NCI-H1694 (cell line): Measurements from ENCODE around the gene ANKRD50.

ENCODE experiments used
- DNase-seq: peaks from one replicate; lab custom pipeline; 2025; lab: John Stamatoyannopoulos, UW

ANKRD50 gene

DNA sequence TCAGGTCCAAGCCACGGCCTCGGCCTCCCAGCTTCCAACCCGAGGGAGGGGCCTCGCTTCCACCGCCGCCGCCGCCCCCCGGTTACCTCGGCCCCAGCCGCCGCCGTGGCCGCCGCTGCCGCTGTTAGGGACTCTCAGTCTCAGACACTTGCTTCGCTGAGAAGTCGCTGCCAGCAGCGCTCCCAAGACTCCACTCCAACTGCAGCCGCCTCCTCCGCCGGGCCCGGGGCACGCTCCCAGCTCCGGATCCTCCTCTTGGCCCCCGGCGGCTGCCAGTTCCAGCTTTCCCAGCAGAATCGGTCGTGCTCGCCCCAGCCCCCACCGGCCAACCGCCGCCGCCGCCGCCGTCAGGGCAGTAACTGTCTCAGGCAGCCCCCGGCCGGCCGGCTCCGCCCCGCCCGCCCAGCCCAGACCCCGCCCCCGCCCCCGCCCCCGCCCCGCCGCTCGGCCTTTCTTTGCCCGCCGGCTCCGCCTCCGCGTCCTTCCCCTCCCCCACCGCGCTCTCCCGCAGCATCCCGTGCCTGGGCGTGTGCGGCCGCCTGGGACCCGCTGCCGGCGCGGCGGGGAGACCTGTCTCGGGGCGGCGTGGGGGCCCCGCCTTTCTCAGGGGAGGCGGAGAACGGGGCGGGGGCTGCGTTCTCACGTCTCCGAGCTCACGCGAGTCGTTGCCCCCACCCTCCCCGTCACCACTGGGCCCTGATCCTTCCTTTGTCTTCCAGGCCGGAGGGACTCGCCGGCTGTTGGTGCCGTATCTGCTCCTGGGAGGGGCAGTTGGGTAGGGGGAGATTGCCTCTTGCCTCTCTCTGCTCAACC lies at the start of gene ANKRD50:
TSS of gene ANKRD50 (minus strand) at position 361 of the 813 bp plus-strand sequence. CDS start 2,221 bp downstream, outside the sequence.
- DNase-seq: peak; percentile 72

DNA sequence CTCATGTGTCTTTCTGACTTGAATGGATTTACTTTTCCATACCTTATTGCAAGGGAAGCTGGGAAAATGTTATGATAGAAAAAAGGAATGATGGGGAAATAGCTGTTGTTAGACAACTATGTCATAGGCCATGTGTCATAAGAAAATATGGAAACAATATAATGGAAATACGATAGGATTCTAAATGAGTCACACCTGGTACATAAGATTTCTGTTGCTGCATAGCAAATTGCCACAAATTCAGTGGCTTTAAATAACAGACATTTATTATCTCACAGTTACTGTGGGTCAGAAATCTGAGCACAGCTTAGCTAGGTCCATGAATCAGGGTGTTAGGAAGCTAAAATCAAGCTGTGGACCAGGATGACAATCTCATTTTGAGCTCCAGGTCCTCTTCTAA lies 44.6 kb upstream of the ANKRD50 start:
- no peak for DNase-seq

GRCh38 chr4:124754681-124755080 lies 42.1 kb upstream of the ANKRD50 start:
- no peak for DNase-seq

DNA sequence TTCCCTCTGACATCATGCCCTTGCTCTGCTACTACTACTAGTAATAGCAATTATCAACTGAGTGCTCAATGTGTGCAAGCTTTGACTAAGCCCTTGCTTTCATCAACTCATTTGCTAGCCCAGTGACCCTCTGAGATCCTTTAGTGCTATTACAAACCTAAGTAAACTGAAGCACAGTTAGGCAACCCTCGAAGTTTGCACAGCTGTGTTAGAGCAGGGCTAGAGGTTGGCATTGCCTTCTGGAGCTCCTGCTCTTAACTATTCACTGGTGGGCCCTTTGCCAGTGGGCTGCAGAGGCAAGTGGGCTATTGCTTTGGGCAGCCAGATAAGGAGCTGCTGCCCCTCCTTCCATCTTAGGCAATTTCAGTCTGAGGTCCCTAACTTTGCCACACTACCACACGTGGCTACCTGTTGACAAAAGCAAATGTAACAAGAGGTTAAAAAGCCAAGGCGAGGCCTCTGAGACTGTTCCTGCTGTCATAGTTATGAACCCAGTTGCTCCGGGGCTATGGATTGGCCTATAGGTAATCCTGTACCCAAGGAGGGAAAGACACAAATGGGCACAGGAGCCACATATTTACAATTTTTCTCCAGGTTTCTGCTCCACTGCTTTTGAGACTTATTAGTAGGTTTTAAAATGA lies 41.5 kb upstream of the ANKRD50 start:
- DNase-seq: no peak

DNA sequence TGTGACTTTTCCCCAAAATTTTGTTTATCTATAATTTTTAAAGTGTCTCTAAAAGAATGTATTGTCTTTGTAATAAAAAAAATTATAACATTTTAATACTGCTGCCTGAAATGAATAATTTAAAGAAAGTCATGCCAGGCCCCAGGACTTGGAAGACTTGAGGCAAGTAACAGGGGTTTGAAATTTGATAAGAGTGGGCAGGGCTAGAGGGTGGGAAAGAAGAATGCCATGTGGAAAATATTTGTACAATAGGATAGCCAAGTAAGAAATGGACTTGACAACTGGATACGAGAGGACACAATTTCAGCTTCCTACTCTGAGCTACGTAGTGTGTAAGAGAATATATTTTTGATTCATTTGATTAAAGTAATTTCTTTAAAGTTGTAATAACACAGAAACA lies 36.9 kb upstream of the ANKRD50 start:
- no peak for DNase-seq

DNA sequence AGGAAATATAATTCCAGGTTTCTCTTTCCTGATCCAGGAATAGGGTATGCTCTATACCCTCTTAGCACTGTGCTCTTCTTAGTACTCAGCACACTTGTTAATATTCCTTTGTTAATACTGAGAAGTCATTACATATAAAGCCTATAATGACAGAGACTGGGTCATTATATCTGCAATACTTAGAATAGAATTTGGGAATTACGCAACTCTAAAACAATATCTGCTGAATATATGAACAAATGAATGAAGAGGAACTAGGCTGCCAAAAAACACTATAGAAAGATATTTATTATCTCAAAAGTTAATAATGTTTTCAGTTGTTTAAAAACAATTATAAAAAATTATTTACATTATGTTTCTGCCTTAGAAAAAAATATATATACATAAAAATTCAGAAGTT lies 36.4 kb upstream of the ANKRD50 start:
- DNase-seq: no peak

- DNase-seq: no peak
These were observed 33.7 kb upstream of the ANKRD50 start for GRCh38 chr4:124745985-124746801.

GRCh38 chr4:124743711-124744110 lies 31.2 kb upstream of the ANKRD50 start:
- DNase-seq: no peak

DNA sequence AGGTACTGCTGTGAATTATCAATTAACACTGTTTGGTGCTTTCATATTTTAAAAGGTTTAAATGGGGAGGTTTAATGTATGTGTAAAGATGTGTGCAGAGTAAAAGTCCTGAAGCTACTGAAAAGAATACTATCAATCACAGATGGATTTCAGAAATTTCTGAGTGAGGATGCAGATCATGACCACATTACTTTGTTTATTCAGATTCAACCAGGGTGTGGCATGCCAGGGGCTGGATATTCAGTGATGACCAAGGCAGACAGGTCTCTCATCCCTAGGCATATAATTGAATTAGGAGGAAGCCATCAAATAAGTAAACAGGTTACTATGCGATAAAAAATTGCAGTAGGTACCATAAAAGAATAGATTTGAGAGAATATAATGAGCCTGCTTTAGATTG lies 28.0 kb upstream of the ANKRD50 start:
- DNase-seq: no peak

GRCh38 chr4:124738994-124739393 lies 26.5 kb upstream of the ANKRD50 start:
- DNase-seq: no peak

GRCh38 chr4:124737619-124738018 lies 25.1 kb upstream of the ANKRD50 start:
- no peak for DNase-seq

GRCh38 chr4:124736526-124736925 lies 24.0 kb upstream of the ANKRD50 start:
- DNase-seq: no peak

GRCh38 chr4:124727331-124727890 lies 14.9 kb upstream of the ANKRD50 start:
- no peak for DNase-seq

- DNase-seq: no peak
These were observed 13.7 kb upstream of the ANKRD50 start for GRCh38 chr4:124726269-124726668.

GRCh38 chr4:124722071-124722470 lies 9.5 kb upstream of the ANKRD50 start:
- no peak for DNase-seq

DNA sequence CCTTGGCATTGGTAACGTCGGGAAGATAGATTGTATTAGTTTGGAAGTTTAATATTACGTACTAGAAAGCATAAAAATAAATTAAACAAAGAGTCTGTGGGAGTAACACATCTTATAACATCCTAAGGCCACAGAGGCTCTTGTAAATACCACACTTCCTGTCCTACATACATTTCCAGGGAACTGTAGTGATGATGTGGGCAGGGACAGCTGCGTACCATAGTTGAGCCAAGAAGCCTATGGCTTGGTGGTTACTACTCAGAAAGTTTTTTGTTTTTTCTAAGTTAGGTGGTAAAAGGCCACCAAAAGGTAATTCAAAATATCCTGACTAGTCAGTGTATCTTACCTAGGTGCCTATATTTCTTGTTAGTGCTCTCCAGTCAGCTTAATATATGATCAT lies 4.6 kb upstream of the ANKRD50 start:
- no peak for DNase-seq

- DNase-seq: peak; percentile 24
These were observed 657 bp upstream of the ANKRD50 start for GRCh38 chr4:124713185-124713592.

DNA sequence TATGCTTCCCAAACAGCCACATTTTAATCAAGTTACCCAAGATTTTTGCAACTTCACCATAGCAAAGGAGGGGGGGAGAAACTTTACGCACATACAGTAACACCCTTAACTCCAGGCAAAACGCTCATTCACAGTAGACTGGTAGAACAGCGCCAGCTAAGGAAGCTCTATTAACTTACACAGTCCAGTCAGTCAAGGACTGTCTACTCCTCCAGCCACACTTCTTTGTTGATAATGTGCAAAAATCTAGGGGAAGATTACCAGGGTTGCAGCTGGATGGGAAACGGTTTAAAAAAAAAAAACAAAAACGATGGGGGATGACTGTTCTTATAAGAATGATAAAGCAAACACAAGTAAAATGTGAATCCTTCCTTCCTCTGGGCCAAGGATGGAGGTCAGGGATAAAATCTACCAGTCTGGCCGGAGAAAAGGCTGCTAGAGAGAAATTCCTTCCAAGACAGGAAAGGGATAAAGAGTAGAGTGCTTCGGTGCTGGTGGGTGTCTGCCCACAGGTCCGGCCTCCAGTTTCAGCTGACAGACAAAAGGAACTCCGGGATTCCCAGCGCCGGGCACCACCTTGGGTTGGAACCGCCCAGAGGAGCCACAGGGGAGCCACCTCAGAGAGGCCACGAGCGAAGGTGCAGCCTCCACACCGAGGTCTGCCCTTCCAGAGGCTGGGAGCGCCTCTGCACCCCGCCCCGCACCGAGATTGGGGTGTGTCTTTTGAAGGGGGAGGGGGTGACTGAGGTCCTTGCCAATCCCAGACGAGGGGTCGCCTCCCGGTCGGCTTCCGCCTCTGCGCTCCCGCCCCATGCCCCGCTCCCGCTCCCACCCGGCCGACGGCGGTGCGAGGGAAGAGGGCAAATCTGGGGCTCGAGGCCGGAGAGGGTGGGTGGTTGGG lies 811 bp downstream of the ANKRD50 start:
- peak; percentile 11 for DNase-seq

- DNase-seq: no peak
These were observed 1.6 kb downstream of the ANKRD50 start for GRCh38 chr4:124710911-124711310.

GRCh38 chr4:124710015-124710741 lies 2.4 kb downstream of the ANKRD50 start:
- DNase-seq: no peak
